IPS DF 19.7 (cell line): Measurements from ENCODE around the gene MYL9.
"Not testable (repeated sequence)": the region's sequence is repeated elsewhere in the genome, so short reads cannot be mapped to it uniquely, and the experiment has no call there.

Source experiments
- DNase-seq: peaks from one replicate; pipeline ENCODE4 v3.0.0-alpha.2; 2013; ENCODE audit warnings: low read depth, low spot score

The MYL9 gene

GRCh38 chr20:36549628-36549941 lies 8.3 kb downstream of the MYL9 start:
- no peak for DNase-seq

DNA sequence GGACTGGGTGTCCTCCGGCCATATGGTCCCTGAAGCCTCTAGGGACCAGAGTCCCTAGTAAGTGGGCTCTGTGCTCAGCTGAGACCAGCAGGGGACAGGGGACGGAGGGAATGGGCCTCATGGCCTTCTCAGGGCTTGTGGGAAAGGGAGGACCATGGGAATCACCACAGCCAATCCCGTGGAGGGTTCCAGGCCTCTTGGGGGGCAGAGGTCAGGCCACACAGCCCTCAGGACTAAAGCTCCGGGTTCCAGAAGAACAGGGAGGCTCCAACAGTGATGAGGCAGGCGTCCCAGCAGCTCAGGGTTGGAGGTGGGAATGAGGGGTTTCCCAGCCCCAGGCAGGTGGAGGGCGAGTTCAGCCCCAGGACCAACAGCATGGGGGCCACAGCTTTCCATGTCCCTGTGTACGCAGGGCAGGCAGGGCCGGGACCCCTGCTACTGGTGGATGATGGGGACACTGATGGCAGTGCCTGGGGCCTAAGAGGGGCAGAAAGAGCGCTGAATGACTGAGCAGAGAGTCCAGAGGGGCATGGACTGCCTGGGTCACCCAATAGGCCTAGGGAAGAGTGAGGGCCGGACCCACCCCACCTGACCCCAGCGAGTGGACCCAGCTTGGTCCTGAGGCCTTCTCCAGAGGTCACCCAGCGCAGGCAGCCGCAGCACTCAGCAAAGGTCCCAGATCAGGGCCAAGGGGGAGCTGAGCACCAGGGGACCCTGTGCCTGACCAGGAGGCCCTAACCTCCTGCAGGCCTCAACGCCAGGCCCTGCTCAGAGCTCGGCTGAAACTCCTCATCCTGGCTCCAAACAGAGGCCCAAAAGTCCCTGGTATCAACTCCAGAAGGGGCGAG lies 8.8 kb downstream of the MYL9 start:
- DNase-seq: no peak

DNA sequence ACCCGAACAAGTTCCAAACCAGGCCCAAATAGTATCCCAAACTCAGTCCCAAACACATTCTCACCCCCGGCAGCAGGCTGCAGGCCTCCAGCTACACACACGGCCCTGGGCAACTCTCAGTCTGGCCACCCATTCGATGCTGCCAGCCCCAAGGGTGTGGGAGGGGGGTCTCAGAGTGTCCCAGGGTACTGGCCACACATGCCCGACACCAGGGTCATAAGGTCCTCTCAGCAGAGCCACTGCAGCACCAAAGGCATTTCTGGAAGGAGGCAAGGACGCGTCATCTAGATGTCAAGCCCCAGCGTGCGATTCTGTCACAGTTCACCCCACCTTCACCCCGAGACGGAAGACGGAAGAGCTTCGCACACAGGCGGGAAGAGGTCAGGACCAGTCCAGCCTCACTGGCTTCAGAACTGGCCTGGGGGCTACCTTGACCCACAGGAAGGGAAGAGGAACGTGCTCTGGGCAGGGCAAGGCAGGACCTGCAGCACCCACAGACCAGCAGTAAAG lies 9.5 kb downstream of the MYL9 start:
- no peak for DNase-seq

GRCh38 chr20:36555248-36555647 lies 13.9 kb downstream of the MYL9 start:
- no peak for DNase-seq

DNA sequence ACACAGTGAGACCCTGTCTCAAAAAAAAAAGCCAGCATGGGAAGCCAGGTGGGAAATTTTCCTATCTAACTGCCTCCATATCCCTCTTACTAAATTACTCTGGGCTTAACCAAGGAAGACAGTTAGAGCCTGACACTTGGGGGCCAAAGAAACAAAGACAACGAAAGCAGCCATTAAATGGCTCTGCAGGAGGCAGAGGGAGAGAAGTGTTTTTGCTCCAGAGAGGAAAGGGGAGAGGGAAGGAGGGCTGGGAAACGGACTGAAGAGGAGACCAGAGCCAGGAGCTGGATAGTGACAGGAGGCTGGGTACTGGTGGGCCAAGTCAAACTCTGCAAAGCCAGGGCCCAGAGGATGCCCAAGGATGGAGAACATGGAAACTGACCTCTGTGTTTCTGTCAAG lies 21.4 kb downstream of the MYL9 start:
- no peak for DNase-seq

- DNase-seq: no peak
These were observed 22.1 kb downstream of the MYL9 start for GRCh38 chr20:36563374-36563773.

DNA sequence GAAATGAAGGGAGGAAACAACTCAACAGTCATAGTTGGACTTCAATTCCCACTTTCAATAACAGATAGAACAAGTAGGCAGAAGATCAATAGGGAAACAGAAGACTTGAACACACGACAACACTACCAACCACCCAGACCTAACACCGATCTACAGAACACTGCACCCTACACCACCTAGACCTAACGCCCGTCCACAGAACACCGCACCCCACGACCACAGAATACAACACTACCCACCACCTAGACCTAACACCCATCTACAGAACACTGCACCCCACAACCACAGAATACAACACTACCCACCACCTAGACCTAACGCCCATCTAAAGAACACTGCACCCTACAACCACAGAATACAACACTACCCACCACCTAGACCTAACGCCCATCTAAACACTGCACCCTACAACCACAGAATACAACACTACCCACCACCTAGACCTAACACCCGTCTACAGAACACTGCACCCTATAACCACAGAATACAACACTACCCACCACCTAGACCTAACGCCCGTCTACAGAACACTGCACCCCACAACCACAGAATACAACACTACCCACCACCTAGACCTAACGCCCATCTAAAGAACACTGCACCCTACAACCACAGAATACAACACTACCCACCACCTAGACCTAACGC lies 22.9 kb downstream of the MYL9 start:
- not testable (repeated sequence) for DNase-seq

GRCh38 chr20:36564726-36565121 lies 23.4 kb downstream of the MYL9 start:
- DNase-seq: not testable (repeated sequence)

GRCh38 chr20:36565520-36565919 lies 24.2 kb downstream of the MYL9 start:
- no peak for DNase-seq

DNA sequence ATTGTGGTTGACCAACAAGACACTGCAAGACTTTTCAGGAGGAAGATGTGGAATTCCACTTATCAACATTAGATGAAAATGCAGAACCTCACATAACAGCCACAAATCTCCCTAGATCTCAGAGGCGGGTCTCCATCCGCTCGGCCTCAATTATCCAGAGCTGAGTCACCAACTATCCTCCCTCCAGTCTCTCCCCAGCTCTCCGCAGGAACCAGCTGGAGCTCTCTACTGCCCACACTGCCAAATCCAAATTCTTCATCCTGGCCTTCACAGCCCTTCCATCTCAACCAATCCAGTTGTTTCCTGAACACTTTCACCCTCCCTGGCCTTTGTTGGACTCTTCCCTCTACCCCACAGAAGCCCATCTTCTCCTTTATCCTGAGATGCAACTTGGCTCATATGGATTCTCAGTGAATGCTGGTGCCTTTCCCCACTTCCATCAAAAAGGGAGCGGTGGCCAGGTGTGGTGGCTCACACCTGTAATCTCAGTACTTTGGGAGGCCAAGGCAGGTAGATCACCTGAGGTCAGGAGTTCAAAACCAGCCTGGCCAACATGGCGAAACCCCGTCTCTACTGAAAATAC lies 28.6 kb downstream of the MYL9 start:
- DNase-seq: no peak

DNA sequence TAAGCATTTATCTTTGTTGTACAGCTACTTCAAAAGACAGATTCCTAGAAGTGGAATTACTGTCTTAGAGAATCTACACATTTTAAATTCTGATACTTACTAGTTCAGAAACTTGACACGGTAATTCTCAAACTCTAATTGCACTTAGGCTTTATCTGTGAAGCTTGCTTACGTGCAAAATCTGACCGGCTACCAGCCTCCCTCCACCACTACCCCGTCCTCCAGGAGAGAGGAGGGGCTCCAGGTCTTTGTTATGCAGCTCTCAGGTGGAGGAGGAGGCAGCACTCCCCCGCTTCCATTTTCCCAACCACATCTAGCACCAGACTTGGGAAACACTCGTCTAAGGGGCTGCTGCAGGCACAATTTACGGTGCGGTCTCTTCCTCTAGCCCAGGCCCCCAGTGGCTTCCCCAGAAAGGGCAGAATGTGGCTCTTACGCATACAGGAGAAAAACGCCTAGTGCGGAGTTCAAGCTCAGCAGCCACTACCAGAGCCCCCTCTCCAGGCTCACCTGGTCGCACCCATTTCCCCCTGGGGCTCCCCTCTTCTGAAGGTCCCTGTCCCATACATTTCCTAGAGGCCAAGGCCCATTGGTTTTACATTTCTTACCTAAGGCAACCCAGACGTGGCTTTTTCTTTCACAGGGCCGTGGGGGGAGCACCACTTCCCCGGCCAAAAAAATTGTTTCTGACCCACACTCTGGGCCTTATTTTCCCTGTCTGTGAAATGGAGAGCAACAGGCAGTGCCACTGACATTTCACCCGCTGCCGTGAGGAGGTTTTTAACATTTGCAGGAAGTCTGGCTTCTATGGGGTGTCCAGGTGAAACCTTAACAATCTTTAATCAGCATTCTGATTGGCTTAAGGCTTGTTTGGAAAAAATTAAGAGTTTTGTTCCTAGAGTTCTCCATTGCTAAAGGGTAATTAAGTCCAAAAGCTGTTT lies 30.5 kb downstream of the MYL9 start:
- no peak for DNase-seq

- no peak for DNase-seq
These were observed 31.4 kb downstream of the MYL9 start for GRCh38 chr20:36572701-36573102.

- no peak for DNase-seq
These were observed 31.9 kb downstream of the MYL9 start, which contains the start of gene TGIF2 for GRCh38 chr20:36573103-36573797. Gene TGIF2 (plus strand): TSS chr20:36573597. CDS start chr20:36578775, 5,178 bp downstream.

GRCh38 chr20:36573798-36574365 lies 32.6 kb downstream of the MYL9 start:
- no peak for DNase-seq

- DNase-seq: no peak
These were observed 33.2 kb downstream of the MYL9 start for GRCh38 chr20:36574366-36575135.

DNA sequence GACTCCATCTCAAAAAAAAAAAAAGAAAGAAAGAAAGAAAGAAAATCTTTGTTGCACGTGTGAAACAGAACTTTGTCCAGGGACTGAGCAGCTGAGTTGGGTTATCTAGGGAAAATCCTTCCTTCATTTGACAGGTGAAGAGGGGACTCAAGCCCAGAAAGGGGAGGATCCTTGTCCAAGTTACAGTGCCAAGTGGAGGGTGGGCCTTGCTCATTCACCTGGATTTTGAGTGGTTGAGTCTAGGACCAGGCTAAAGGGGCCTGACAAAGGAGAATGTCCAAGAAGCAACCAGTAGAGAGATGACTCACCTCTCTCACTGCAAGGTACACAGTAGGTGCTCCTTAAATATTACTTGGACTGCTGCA lies 34.7 kb downstream of the MYL9 start:
- DNase-seq: no peak

- DNase-seq: no peak
These were observed 37.2 kb downstream of the MYL9 start for GRCh38 chr20:36578356-36579041.

DNA sequence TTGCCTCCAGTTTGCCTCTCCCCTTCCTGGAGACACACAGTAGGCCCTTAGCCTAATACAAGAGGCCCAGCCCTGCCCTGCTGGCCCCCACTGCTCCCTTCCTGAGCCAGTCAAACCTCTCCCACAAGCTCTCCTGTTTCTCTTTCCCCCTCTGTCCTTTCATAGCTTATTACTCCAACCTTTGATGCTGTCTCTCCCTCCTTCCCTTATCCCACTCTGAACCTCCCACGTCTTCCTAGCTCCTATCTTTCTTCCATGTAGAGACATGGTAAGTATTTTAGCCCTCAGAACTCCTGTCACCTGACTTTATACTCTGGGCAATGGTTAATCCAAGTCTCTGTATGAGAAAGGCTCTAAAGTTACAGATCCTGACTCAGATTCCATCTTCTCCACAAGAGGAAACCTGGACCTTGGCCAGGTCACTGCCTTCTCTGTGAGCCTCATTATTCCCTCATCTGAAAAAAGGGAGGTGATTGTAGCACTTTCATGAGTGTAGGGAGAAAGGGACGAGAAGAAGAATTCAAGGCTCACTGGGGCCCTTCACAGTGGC lies 38.8 kb downstream of the MYL9 start:
- DNase-seq: no peak

DNA sequence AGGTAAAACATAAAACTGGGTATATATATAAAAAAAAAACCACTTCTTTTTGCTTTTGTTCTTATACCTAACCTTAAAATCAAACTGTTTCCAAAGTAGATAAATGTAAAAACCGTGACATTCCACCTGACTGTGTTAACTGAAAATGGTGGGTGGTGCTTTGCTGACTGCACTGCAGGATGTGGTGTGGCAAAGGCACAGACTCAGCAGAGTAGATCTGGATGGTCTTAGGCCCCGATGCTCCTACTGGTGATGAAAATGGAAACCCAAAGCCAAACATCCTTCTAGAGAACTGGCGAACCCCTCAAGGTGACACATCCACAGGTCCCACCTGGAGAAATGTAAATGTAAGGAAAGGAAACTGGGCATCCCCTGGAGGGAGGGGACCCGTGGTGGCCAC lies 41.0 kb downstream of the MYL9 start:
- DNase-seq: no peak
